Stimulated activated CD8-positive, alpha-beta memory T cell treated with anti-CD3 and anti-CD28 coated beads, Interleukin-4, amount 100 ng/mL, for 4 hours (primary cell): ENCODE results near the gene ABCC8.

ENCODE experiments used
- DNase-seq, 2 donors: peaks; one replicate each; pipeline ENCODE4 v3.0.0-alpha.2; 2020; ENCODE audit warnings: low read depth in 2 of 2, low spot score in 1 of 2

Gene ABCC8

GRCh38 chr11:17406082-17406817, 70.4 kb downstream of the ABCC8 start:
- DNase-seq: no peak

- DNase-seq: no peak
Measured at GRCh38 chr11:17405232-17406005, 71.2 kb downstream of the ABCC8 start.

- no peak for DNase-seq
Measured at GRCh38 chr11:17403980-17404759, 72.5 kb downstream of the ABCC8 start.

- DNase-seq: no peak
Measured at GRCh38 chr11:17402486-17402885, 74.2 kb downstream of the ABCC8 start.

GRCh38 chr11:17401841-17402240, 74.8 kb downstream of the ABCC8 start:
- no peak for DNase-seq

- no peak for DNase-seq
Measured at GRCh38 chr11:17401316-17401715, 75.3 kb downstream of the ABCC8 start.

GRCh38 chr11:17400048-17400775, 76.4 kb downstream of the ABCC8 start:
- no peak for DNase-seq

- DNase-seq: no peak
Measured at GRCh38 chr11:17399236-17399635, 77.4 kb downstream of the ABCC8 start.

- no peak for DNase-seq
Measured at GRCh38 chr11:17397311-17398002, 79.2 kb downstream of the ABCC8 start.

GRCh38 chr11:17396598-17397310, 79.9 kb downstream of the ABCC8 start:
- DNase-seq: no peak

GRCh38 chr11:17395978-17396377, 80.7 kb downstream of the ABCC8 start:
- DNase-seq: no peak

- DNase-seq: no peak
Measured at GRCh38 chr11:17395554-17395961, 81.1 kb downstream of the ABCC8 start.

GRCh38 chr11:17394743-17395390, 81.8 kb downstream of the ABCC8 start:
- DNase-seq: no peak

- no peak for DNase-seq
Measured at GRCh38 chr11:17393472-17393871, 83.2 kb downstream of the ABCC8 start.

- DNase-seq: no peak
Measured at GRCh38 chr11:17392872-17393271, 83.8 kb downstream of the ABCC8 start.

- DNase-seq: no peak
Measured at GRCh38 chr11:17391493-17392355, 84.9 kb downstream of the ABCC8 start.

- no peak for DNase-seq
Measured at GRCh38 chr11:17389957-17390649, 86.5 kb downstream of the ABCC8 start.
